ENCODE data around the gene CNTLN.
"Not testable (repeated sequence)": the region's sequence is repeated elsewhere in the genome, so short reads cannot be mapped to it uniquely, and the experiment has no call there.

The CNTLN gene

GRCh38 chr9:17422994-17423680, 288.3 kb downstream of the CNTLN start:
- DNase-seq, result no peak

GRCh38 chr9:17423681-17424011, 288.8 kb downstream of the CNTLN start:
- DNase-seq, result no peak

- no peak for DNase-seq
Measured at GRCh38 chr9:17425384-17425783, 290.5 kb downstream of the CNTLN start.

- DNase-seq, result no peak
Measured at GRCh38 chr9:17433526-17433925, 298.7 kb downstream of the CNTLN start.

- DNase-seq, result no peak
Measured at GRCh38 chr9:17436854-17437253, 302.0 kb downstream of the CNTLN start.

GRCh38 chr9:17437813-17438212, 303.0 kb downstream of the CNTLN start:
- DNase-seq, result no peak

- DNase-seq, result not testable (repeated sequence)
Measured at GRCh38 chr9:17445126-17445525, 310.3 kb downstream of the CNTLN start.

- DNase-seq, result no peak
Measured at GRCh38 chr9:17453751-17454150, 318.9 kb downstream of the CNTLN start.

GRCh38 chr9:17462869-17463464, 328.1 kb downstream of the CNTLN start:
- DNase-seq, result peak; percentile 69

- no peak for DNase-seq
Measured at GRCh38 chr9:17470036-17470813, 335.4 kb downstream of the CNTLN start.

GRCh38 chr9:17472126-17472525, 337.3 kb downstream of the CNTLN start:
- no peak for DNase-seq

GRCh38 chr9:17476401-17476800, 341.6 kb downstream of the CNTLN start:
- peak; percentile 24 for DNase-seq

GRCh38 chr9:17477816-17478215, 343.0 kb downstream of the CNTLN start:
- DNase-seq, result no peak

- DNase-seq, result no peak
Measured at GRCh38 chr9:17480966-17481365, 346.1 kb downstream of the CNTLN start.

- DNase-seq, result no peak
Measured at GRCh38 chr9:17481565-17481964, 346.7 kb downstream of the CNTLN start.

GRCh38 chr9:17484906-17485305, 350.1 kb downstream of the CNTLN start:
- no peak for DNase-seq

- DNase-seq, result no peak
Measured at GRCh38 chr9:17486396-17486795, 351.6 kb downstream of the CNTLN start.

GRCh38 chr9:17487467-17487866, 352.6 kb downstream of the CNTLN start:
- DNase-seq, result no peak

- DNase-seq, result no peak
Measured at GRCh38 chr9:17488662-17489061, 353.8 kb downstream of the CNTLN start.

GRCh38 chr9:17490110-17490509, 355.3 kb downstream of the CNTLN start:
- no peak for DNase-seq

- DNase-seq, result no peak
Measured at GRCh38 chr9:17491780-17492179, 356.9 kb downstream of the CNTLN start.

- no peak for DNase-seq
Measured at GRCh38 chr9:17503196-17503595, 368.4 kb downstream of the CNTLN start.

- DNase-seq, result no peak
Measured at GRCh38 chr9:17509151-17509550, 374.3 kb downstream of the CNTLN start.

- DNase-seq, result no peak
Measured at GRCh38 chr9:17509701-17510100, 374.9 kb downstream of the CNTLN start.
